ENCODE data around the gene MYO1E. TPM values are rescaled to one million over a fixed set of nuclear protein-coding genes. Genes with fewer than 3 reads are reported as not detected.

Gene MYO1E
- total and polyA plus RNA-seq, 2 of the 8 experiments (the other 6 are each of a cell fraction or from before 2014, with no cell fraction given), result 19.6 to 142 TPM

DNA sequence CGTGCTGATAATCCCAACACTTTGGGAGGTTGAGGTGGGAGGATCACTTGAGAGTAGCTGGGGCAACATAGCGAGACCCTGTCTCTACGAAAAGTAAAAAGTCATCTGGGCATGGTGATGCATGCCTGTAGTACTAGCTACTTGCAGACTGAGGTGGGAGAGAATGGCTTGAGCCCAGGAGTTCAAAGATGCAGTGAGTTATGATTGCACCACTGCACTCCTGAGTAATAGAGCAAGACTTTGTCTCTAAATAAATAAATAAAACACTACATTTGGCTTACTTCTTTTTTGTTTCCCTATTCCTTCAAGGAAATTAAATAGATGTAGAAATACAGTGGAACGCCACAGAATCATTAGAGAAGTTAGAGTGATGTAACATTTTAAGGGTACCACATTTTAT is 186.2 kb downstream of the MYO1E start (continued):
- TF ChIP-seq KDM5A (IDR thresholded peaks at IDR 0.05; ENCODE audit: low read length) (no peak), EP300 (IDR thresholded peaks at IDR 0.05; ENCODE audit: borderline replicate concordance in 1 of 2, low read depth in 2 of 2, low read length in 2 of 2) (no peak), CBX5 (IDR thresholded peaks at IDR 0.05; ENCODE audit: low read depth, low read length) (no peak), EGR1 (IDR thresholded peaks at IDR 0.05; ENCODE audit: borderline replicate concordance, low read depth, low read length) (no peak), GABPA (IDR thresholded peaks at IDR 0.05; ENCODE audit: borderline replicate concordance, insufficient read depth, low read length) (no peak)
- TF ChIP-seq, protein P1, sequence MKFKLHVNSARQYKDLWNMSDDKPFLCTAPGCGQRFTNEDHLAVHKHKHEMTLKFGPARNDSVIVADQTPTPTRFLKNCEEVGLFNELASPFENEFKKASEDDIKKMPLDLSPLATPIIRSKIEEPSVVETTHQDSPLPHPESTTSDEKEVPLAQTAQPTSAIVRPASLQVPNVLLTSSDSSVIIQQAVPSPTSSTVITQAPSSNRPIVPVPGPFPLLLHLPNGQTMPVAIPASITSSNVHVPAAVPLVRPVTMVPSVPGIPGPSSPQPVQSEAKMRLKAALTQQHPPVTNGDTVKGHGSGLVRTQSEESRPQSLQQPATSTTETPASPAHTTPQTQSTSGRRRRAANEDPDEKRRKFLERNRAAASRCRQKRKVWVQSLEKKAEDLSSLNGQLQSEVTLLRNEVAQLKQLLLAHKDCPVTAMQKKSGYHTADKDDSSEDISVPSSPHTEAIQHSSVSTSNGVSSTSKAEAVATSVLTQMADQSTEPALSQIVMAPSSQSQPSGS (IDR thresholded peaks at IDR 0.05; ENCODE audit: low read length), result no peak
